Peyer's patch (tissue), 4 donors: Measurements from ENCODE around the gene TTC36.
A peak's percentile ranks its signal among the peaks of the same experiment; 100 is the strongest.

ENCODE experiments used
- POLR2A ChIP-seq, 2 donors: fragments of 450-650 bp; IDR thresholded peaks; one replicate each; pipeline ENCODE4 v1.5.1; 2017; ENCODE audit warnings: antibody characterized with exemption in 2 of 2, mild to moderate bottlenecking in 2 of 2, moderate library complexity in 2 of 2
- TF ChIP-seq, protein P1 (sequence below), 6 experiments: fragments of 450-650 bp in 4 of 6; fragments of 200-600 bp in 2 of 6; sonication (generic) in 1 of 6; IDR thresholded peaks; one replicate each; pipeline ENCODE4 v1.5.1; 2017 to 2019; ENCODE audit warnings: antibody characterized with exemption in 6 of 6, mild to moderate bottlenecking in 3 of 6, moderate library complexity in 1 of 6

DNA sequence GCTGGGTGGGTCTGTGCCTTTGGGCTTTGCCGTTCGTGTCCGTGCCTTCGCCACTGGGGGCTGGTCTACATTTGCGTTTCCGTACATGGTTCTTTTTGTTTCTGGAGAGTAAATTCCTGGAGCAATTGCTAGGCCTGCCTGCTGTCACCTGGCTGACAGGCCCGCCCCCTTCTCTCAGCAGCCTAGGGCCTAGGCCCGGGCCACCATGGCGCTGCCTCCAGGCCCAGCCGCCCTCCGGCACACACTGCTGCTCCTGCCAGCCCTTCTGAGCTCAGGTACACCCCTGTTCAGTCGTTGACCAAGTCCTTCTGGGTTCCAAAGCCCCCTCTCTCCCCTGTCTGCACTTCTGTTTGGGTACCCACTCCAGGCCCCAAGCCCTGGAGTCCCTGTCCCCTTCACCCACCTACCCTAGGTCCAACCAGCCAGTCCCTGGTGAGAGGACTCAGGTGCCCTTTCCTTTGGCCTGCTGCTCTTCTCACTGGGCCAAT, 4.4 kb downstream of the TTC36 start:
- peak in 1 of 2 donors; percentile 18 for TF ChIP-seq POLR2A (IDR thresholded peaks at IDR 0.05)
- TF ChIP-seq, protein P1, sequence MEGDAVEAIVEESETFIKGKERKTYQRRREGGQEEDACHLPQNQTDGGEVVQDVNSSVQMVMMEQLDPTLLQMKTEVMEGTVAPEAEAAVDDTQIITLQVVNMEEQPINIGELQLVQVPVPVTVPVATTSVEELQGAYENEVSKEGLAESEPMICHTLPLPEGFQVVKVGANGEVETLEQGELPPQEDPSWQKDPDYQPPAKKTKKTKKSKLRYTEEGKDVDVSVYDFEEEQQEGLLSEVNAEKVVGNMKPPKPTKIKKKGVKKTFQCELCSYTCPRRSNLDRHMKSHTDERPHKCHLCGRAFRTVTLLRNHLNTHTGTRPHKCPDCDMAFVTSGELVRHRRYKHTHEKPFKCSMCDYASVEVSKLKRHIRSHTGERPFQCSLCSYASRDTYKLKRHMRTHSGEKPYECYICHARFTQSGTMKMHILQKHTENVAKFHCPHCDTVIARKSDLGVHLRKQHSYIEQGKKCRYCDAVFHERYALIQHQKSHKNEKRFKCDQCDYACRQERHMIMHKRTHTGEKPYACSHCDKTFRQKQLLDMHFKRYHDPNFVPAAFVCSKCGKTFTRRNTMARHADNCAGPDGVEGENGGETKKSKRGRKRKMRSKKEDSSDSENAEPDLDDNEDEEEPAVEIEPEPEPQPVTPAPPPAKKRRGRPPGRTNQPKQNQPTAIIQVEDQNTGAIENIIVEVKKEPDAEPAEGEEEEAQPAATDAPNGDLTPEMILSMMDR (IDR thresholded peaks at IDR 0.05) = no peak
